HL-60/S4 (cell line): ENCODE measurements around the gene GRID1.

Experiments
- in situ Hi-C: fragments of 300-500 bp; cut with MboI; formaldehyde crosslinking; loops from 2 replicates; pipeline ENCODE4 v1.14.3; 2022; ENCODE audit warnings: low sequenced_read_pairs

Gene GRID1

GRCh38 chr10:86218160-86218559, 148.4 kb downstream of the GRID1 start:
- in situ Hi-C loops, result no loop called here

GRCh38 chr10:86217371-86218080, 149.1 kb downstream of the GRID1 start:
- in situ Hi-C loops, result no loop called here

- in situ Hi-C loops, result no loop called here
Measured at GRCh38 chr10:86216886-86217285, 149.7 kb downstream of the GRID1 start.

GRCh38 chr10:86215712-86216111, 150.9 kb downstream of the GRID1 start:
- in situ Hi-C loops, result no loop called here

- in situ Hi-C loops, result no loop called here
Measured at GRCh38 chr10:86215046-86215445, 151.5 kb downstream of the GRID1 start.

GRCh38 chr10:86213148-86213547, 153.4 kb downstream of the GRID1 start:
- in situ Hi-C loops, result no loop called here

- in situ Hi-C loops, result no loop called here
Measured at GRCh38 chr10:86212391-86212700, 154.2 kb downstream of the GRID1 start.

- in situ Hi-C loops, result no loop called here
Measured at GRCh38 chr10:86211691-86212390, 154.8 kb downstream of the GRID1 start.

- in situ Hi-C loops, result no loop called here
Measured at GRCh38 chr10:86210416-86210815, 156.2 kb downstream of the GRID1 start.

- in situ Hi-C loops, result no loop called here
Measured at GRCh38 chr10:86209726-86210125, 156.9 kb downstream of the GRID1 start.

GRCh38 chr10:86207226-86207625, 159.4 kb downstream of the GRID1 start:
- in situ Hi-C loops, result no loop called here

- in situ Hi-C loops, result no loop called here
Measured at GRCh38 chr10:86206240-86206579, 160.4 kb downstream of the GRID1 start.

- in situ Hi-C loops, result no loop called here
Measured at GRCh38 chr10:86205306-86206239, 161.0 kb downstream of the GRID1 start.

GRCh38 chr10:86204421-86205305, 161.9 kb downstream of the GRID1 start:
- in situ Hi-C loops, result no loop called here

- in situ Hi-C loops, result no loop called here
Measured at GRCh38 chr10:86203162-86203905, 163.3 kb downstream of the GRID1 start.

GRCh38 chr10:86202226-86202735, 164.3 kb downstream of the GRID1 start:
- in situ Hi-C loops, result no loop called here

GRCh38 chr10:86200867-86201266, 165.7 kb downstream of the GRID1 start:
- in situ Hi-C loops, result no loop called here

- in situ Hi-C loops, result no loop called here
Measured at GRCh38 chr10:86200269-86200668, 166.3 kb downstream of the GRID1 start.

- in situ Hi-C loops, result no loop called here
Measured at GRCh38 chr10:86199041-86199440, 167.6 kb downstream of the GRID1 start.

- in situ Hi-C loops, result no loop called here
Measured at GRCh38 chr10:86198271-86198670, 168.3 kb downstream of the GRID1 start.
